Right kidney (tissue), 9 donors: Measurements from ENCODE around the gene ITIH5.
"Not testable (repeated sequence)": the region's sequence is repeated elsewhere in the genome, so short reads cannot be mapped to it uniquely, and the experiment has no call there.

Experiments
- DNase-seq: peaks from one replicate; pipeline ENCODE4 v3.0.0-alpha.2; 2016
- long read RNA-seq, 8 donors: transcript quantifications; one replicate each; lab custom pipeline, GENCODE V29; 2026

ITIH5 gene
- long read RNA-seq, donor 1, full-length matches to known transcripts: 2 of 2 reads
- long read RNA-seq, donor 1, partial matches to known transcripts: 0 of 2 reads
- long read RNA-seq, donor 1, other reads (novel, unspliced or antisense): 0 of 2 reads
- long read RNA-seq, donor 2: 0 reads
- long read RNA-seq, donor 3, full-length matches to known transcripts: 1 of 1 reads
- long read RNA-seq, donor 3, partial matches to known transcripts: 0 of 1 reads
- long read RNA-seq, donor 3, other reads (novel, unspliced or antisense): 0 of 1 reads
- long read RNA-seq, donor 4, partial matches to known transcripts: 0 of 1 reads
- long read RNA-seq, donor 4, other reads (novel, unspliced or antisense): 0 of 1 reads
- long read RNA-seq, donor 5, full-length matches to known transcripts: 5 of 5 reads
- long read RNA-seq, donor 5, partial matches to known transcripts: 0 of 5 reads
- long read RNA-seq, donor 5, other reads (novel, unspliced or antisense): 0 of 5 reads
- long read RNA-seq, donor 6, full-length matches to known transcripts: 2 of 18 reads
- long read RNA-seq, donor 6, partial matches to known transcripts: 16 of 18 reads
- long read RNA-seq, donor 6, other reads (novel, unspliced or antisense): 0 of 18 reads
- long read RNA-seq, donor 7, full-length matches to known transcripts: 3 of 3 reads
- long read RNA-seq, donor 7, partial matches to known transcripts: 0 of 3 reads
- long read RNA-seq, donor 7, other reads (novel, unspliced or antisense): 0 of 3 reads
- long read RNA-seq, donor 8, full-length matches to known transcripts: 2 of 2 reads
- long read RNA-seq, donor 8, partial matches to known transcripts: 0 of 2 reads
- long read RNA-seq, donor 8, other reads (novel, unspliced or antisense): 0 of 2 reads

DNA sequence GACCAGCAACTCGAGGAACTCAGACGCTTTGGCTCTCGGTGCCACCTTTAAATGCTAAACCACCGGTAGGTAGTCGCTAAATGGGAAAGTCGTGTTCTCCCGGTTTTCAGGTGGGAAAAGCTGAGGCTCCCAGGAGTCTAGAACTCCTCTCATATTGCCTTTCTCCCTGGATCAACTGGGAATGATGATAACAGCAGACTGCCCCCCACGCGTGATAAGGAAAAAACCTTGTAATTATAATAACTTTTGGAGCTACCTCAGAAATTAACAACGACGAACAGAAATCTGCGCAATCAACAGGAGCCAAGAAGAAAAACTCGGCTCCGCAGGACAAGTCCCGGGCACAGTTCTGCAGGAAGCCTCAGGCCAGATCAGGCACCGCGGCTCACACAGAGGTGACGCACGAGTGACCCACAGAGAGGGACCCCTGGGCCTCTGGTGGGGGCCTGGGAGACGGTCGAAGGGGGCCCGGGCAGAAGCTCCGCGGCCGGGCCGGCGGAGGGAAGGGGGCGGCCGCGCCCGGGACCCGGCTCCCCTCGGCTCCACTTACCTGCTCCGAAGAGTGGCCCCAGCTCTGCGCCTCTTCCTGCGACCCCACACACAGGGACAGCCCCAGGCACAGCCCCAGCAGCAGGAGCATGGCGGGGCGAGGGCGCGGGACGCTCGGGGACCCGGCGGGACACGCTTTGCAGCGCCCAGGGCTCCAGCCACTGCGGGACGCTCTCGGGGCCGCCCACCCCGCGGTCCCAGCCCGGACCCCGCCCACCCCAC lies at the start of gene ITIH5:
Gene ITIH5, minus strand, starts transcription at position 714 of the 771 bp plus-strand sequence. Its CDS starts 74 bp downstream, at position 640.
- peak; percentile 66 for DNase-seq

DNA sequence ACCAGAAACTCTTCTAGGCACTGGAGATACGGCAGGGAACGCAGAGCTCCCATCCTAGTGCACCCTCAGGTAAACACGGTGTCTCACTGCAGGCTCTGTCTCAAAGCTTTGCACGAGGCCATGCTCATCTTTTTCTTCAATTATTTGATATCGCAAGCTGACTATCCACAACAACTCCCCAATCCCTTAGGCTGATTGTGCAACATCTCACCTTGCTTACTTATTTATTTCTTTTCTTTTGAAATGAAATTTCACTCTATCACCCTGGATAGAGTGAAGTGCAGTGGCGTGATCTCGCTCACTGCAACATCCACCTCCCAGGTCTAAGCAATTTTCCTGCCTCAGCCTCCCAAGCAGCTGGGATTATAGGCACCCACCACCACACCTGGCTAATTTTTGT lies 48.7 kb upstream of the ITIH5 start:
- DNase-seq: no peak

DNA sequence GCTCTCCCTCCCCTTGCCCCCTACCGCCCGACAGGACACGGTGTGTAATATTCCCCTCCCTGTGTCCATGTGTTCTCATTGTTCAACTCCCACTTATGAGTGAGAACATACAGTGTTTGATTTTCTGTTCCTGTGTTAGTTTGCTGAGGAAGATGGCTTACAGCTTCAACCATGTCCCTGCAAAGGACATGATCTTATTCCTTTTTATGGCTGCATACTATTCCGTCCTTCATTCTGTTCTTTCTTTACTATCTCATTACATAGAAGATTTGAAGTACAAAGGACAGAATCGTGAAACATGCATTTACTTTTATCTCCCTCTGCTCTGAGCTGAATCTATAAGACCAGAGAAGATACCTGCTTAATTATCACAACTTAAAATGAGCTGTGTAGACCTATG lies 44.3 kb upstream of the ITIH5 start:
- not testable (repeated sequence) for DNase-seq

DNA sequence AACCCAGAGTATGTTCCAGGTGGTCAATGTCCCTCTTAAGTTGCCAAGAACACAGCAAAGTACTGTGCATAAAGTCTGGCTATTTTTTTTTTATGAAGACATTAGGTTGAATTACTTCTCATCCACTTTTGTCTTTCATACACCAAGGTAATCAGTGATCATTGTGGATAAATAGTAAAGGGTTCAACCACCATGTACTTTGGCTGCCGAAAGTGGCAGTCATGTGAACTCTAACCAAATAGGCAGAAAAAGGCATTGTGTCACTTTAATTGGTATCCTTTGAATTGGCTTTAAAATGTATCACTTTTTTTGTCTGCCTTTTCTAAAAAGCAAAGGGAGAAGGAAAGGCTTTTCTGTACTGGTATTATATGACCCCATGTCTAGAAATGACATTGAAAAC lies 43.7 kb upstream of the ITIH5 start:
- DNase-seq: no peak

DNA sequence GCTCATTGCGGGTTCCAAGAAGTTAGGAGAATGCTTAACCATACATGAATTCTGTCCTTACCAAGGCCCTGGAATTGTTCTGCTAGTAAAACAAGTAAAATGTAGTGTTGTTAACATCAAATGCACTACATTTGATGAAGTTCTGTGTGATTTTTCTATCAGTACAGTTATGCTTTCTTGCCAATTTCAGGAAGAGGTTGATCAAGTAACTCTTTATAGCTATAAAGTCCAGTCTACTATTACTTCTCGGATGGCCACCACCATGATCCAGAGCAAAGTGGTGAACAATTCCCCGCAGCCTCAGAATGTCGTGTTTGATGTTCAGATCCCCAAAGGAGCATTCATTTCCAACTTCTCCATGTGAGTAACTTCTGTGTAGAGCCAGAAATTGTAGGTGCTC lies 42.1 kb upstream of the ITIH5 start:
- DNase-seq: no peak

DNA sequence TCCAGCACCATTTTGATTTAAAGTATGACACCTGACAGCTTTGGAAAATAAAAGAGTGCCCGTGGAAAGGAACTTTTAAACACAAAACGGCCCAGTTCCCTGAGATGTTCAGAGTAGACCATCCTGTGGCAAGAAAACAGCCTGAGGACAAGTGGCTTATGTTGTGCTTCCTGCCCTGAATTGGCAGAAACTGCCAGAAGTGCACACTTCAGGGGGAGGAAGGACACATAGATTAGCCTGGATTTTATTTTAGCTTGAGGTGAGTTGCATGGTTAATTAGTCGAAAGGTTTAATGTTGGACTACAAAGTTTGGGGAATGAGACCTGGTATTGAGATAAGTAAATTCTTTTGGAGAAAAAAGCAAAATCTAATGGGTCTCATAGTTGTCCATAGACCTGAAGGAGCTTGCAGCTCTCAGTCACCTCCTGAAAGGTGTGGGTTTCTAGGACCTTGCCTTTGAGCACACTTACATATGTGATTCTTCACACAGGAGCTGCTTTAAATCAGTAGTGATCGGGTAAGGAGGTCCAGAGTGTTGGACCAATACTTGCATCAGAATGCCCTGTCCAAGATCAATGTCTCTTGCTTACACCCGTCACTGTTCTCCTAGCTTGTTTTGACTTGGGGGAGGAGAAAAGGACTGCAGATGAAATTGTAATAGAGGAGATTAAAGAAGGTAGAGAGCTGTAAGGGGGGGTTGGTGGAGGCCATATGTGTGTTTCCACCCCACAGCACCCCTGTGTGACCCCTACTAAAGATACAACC lies 41.3 kb upstream of the ITIH5 start:
- no peak for DNase-seq

DNA sequence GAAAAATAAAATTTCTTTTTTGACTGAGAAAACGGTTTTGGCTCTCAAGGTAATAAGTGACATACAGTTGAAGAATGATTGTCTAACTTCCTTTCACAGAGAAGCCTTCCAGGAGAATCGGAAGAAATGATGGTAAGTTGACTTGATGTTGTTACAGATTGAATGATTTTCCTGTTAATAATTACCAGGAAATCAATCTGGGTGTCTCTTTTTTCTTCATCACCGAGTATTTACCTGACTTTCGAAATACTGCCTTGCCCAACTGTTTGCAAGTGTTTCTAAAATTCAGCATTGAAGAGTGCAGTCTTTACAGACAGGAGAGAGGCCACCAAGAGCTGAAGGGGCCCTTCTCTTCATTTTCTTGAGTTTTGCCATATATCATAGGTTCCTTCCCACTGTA lies 40.3 kb upstream of the ITIH5 start:
- DNase-seq: no peak

DNA sequence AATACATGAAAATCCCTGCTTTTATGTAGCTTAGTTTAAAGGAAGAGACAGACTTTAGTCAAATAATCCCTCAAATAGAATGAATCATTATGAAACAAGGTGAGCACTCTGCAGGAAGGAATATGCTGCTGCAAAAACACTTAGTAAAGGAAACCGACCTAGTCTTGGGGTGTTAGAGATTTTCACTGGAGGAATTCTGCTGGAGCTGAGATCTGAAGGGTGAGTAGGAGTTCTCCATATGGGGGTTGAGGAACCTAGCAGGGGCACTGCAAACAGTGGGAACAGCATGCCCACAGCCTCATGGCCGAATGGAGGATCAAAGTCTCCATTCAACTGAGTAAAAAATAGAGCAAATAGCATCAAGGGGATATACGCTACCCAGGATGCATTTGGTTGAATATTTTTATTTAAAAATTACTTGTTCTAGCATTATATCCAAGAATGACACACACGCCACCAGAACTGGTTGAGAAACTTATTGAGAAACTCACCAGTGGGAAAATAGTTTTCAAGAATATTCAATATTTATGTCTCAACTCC lies 39.8 kb upstream of the ITIH5 start:
- DNase-seq: no peak

DNA sequence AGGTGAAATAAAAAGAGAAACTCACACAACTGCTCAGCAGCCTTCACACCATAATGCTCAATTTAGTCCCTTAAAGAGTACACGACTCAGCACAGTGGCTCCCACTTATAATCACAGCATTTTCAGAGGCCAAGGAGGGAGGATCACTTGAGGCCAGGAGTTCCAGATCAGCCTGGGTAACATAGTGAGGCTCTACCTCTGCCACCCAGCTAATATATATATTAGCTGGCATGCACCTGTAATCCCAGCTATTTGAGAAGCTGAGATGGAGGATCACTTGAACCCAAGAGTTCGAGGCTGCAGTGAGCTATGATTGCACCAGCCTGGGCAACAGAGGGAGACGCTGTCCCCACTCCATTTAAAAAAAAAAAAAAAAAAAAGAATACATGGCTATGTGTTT lies 38.6 kb upstream of the ITIH5 start:
- DNase-seq: no peak

DNA sequence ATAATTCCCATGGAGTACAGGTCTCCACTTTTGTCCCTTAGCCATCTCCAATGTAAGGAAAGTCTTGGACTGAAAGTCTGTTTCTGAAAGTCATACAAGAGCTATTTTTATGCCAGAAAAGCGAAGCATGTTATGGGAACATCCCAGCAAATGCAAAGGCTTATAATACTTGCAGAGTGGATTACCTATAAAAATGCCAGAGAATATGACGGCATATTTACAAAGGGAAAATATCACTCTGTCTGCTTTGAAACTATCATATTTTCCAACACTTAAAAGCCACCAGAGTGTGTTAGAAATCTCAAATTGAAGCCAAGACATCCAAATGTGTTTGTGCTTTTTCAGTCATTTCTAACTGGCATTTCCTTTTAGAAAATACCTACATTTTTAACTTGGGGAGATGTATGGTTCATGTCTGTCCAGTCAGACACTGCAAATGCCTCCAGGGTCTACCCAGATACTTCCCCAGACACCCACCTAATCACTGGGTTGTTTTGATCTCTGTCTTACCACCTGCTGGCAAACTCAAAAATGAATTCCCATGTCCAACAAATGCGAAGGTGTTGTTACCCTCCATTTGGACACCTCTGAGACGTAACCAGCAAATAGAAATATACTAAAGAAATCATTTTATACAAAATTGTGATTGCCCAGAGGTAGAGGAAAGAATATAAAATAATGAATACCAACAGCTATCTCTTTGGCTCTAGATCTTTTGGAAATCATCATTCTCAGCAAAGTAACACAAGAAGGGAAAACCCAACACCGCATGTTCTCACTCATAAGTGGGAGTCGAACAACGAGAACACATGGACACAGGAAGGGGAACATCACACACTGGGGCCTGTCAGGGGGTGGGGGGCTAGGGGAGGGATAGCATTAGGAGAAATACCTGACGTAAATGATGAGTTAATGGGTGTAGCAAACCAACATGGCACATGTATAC lies 37.6 kb upstream of the ITIH5 start:
- no peak for DNase-seq

DNA sequence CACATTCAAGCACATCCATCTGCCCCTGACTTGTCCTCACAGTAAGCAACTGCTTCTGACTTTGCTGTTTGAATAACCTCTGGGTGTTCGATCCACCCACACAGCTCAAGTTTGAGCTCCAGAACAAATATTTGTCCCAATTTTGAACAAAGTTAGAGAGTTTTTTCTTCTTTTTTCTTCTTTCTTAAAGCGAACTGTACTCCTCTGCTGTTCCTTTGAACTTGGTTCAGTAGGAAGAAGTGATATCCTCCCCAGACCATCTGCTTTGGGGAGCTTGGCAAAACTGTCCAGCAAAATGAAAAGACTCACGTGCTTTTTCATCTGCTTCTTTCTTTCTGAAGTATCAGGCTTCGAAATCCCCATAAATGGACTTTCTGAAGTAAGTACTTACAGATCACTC lies 36.4 kb upstream of the ITIH5 start, which contains the start of gene ITIH2:
Gene ITIH2, plus strand, starts transcription at position 177 of the 400 bp plus-strand sequence. Its CDS starts 119 bp downstream, at position 296.
- DNase-seq: no peak

DNA sequence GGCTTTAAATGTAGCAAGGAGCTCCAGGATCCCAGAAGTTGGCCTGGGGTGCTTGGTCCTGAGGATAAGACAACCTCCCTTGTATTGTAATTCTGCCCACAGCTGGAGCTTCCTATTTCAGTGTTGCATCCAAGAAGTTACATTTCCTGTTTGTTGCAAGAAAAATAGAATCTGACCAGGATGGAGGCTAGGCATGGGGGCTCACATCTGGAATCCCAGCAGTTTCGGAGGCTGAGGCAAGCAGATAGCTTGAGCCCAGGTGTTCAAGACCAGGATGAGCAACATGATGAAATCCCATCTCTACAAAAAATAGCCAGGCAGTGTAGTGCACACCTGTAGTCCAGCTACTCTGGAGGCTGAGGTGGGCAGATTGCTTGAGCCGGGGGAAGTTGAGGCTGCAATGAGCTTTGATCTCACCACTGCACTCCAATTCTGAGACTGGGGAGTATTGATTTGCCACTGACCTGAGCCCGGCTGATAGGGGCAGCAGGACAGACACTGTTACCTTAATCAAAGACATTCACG lies 35.6 kb upstream of the ITIH5 start:
- no peak for DNase-seq

DNA sequence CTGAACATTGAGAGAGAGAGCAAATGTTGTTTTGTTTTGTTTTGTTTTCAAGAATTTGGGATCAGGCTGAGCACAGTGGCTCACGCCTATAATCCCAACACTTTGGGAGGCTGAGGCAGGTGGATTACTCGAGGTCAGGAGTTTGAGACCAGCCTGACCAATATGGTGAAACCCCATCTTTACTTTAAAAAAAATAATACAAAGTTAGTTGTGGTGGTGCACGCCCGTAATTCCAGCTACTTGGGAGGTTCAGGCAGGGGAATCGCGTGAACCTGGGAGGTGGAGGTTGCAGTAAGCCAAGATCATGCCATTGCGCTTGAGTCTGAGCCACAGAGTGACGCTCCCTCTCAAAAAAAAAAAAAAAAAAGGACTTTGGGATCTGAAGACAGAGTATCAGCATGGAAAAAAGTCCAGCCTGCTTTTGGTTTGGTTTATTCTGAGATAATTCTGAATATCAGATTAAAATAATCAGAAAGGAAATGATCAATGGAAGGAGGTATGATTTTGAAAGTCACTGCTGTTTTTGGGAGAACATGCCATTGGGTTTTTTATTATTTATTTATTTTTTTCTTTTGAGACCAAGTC lies 34.5 kb upstream of the ITIH5 start:
- no peak for DNase-seq

DNA sequence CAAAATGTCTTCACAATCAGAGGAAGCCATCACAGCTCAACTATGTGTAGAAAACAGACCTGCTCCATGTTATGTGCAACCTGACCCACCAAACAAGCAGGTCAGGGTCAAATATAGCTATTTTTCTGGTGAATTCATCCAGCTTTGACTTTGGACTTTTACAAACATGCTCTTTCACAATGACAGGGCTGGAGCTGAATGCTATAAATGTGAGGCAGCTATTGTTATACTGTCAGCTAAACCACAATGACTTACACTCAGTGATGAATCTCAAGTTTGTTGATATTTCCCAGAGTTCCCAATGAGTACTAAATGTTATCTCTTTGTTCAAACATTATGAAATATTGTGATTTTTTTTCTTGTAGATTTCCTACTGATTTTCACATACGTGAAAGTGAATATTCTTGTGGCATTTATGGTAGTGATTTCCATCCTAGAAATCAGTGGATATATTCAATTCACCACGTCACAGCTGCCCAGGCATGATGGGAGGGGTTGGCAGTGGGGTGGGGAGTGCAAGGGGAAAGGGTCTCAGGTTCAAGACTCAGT lies 33.9 kb upstream of the ITIH5 start:
- no peak for DNase-seq

DNA sequence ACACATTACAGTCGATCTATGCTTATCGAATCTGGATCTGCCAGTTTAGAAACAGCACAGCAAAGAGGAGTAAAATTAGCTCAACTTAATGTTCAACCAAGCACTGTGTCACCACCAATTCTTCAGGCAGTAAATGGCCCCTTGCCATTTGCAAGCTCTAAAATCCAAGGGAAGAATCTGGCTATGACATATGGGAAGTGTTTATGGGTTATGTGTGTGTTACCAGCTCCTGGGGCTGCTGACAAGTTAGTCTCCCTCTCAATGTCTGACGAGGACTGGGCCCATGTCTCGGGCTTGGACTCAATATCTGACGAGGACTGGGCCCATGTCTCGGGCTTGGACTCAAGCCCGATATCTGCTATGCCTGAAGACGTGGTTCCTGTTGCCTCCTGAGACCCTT lies 30.7 kb upstream of the ITIH5 start:
- no peak for DNase-seq

DNA sequence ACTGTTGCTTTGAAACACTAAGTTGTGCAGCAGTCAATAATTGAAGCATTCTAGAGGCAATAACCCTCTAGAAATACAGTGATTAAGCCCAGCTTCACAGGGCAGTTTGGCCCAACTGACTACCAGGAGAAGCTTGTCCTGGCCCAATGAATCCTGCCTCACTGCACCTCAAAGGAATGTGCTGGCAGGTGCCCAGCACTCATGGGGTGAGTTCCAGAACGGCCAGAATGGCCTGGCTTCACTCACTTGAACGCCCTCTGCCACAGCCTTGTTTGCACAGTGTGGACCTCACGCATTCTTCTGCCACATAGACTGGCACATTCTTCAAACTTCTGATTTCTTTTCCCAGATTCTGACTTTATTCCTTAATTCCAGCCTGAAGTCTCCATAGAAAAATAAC lies 29.8 kb upstream of the ITIH5 start:
- DNase-seq: no peak

DNA sequence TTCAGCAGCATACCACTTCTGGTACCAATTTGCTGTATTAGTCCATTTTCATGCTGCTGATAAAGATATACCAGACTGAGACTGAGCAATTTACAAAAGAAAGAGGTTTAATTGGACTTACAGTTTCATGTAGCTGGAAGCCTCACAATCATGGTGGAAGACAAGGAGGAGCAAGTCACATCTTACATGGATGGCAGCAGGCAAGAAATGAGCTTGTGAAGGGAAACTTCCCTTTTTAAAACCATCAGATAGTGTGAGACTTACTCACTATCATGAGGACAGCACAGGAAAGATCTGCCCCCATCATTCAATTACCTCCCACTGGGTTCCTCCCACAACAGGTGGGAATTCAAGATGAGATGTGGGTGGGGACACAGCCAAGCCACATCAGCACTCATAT lies 26.4 kb upstream of the ITIH5 start:
- not testable (repeated sequence) for DNase-seq

DNA sequence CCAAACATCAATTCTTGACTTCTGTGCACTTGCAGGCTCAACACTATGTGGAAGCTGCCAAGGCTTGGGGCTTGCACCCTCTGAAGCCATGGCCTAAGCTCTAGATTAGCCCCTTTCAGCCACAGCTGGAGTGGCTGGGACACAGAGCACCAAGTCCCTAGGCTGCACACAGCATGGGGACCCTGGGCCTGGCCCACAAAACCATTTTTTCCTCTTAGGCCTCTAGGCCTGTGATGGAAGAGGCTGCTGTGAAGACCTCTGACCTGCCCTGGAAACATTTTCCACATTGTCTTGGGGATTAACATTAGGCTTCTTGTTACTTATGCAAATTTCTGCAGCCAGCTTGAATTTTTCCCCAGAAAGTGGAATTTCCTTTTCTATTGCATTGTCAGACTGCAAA lies 25.6 kb upstream of the ITIH5 start:
- not testable (repeated sequence) for DNase-seq

DNA sequence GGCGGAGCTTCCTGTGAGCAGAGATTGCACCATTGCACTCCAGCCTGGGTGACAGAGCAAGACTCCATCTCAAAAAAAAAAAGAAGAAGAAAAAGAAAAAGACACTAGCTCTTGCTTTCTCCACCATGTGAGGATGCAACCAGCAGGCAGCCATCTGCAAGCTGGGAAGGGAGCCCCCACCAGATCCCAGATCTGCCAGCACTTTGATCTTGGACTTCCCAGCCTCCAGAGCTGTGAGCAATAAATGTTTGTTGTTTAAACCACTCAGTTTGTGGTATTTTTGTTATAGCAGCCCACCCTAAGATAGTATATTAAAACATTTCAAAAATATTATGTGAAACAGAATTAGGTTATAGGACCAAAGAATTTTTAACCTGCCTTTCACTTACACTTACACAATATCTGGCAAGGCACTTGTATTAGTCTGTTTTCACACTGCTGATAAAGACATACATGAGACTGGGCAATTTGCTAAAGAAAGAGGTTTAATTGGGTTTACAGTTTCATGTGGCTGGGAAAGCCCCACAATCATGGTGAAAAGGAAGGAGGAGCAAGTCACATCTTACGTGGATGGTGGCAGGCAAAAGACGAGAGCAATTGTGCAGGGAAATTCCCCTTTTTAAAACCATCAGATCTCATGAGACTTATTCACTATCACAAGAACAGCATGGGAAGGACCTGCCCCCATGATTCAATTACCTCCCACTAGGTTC lies 24.3 kb upstream of the ITIH5 start:
- not testable (repeated sequence) for DNase-seq
